H1 (cell line): ENCODE results near the gene PI4KA. TPM values are rescaled to one million over a fixed set of nuclear protein-coding genes. Genes with fewer than 3 reads are reported as not detected.
A peak's percentile ranks its signal among the peaks of the same experiment; 100 is the strongest.

Source experiments
- CTCF ChIA-PET: fragments of 300-600 bp; sonication (Branson Sonifier 250); formaldehyde crosslinking; loops from one replicate; lab custom pipeline; 2021; ENCODE audit not compliant: partially characterized antibody; lab: Charles Lee
- POLR2A ChIA-PET: fragments of 300-600 bp; sonication (Branson Sonifier 250); formaldehyde crosslinking; loops from one replicate; lab custom pipeline; 2021; ENCODE audit warnings: inconsistent platforms; ENCODE audit not compliant: partially characterized antibody; lab: Charles Lee
- DNase-seq, 2 experiments: peaks; one replicate each; pipeline versions ENCODE4 v3.0.0 to v3.0.0-alpha.2; 2010 to 2022; ENCODE audit warnings: low spot score in 2 of 2, low read depth in 1 of 2, mixed read lengths in 1 of 2
- FAIRE-seq: peaks from 2 replicates; lab custom pipeline; 2011; peaks lifted over from hg19 to GRCh38; lab: Jason Lieb, UNC
- H2AFZ ChIP-seq: 2 replicates; pipeline ENCODE4 v1.8.1; 2012; ENCODE audit warnings: low read length, inconsistent platforms
- H2AK5ac ChIP-seq: 2 replicates; pipeline ENCODE4 v1.6.1; 2013; ENCODE audit warnings: low read depth, low read length
- H2BK120ac ChIP-seq: replicated peaks from 2 replicates; pipeline ENCODE3; 2013; ENCODE audit warnings: low read depth, low read length, inconsistent platforms
- H2BK12ac ChIP-seq: 2 replicates; pipeline ENCODE4 v1.6.1; 2013; ENCODE audit warnings: low read depth, low read length
- H2BK15ac ChIP-seq: 2 replicates; pipeline ENCODE4 v1.6.1; 2013; ENCODE audit warnings: low read length
- H2BK20ac ChIP-seq: 2 replicates; pipeline ENCODE4 v1.6.1; 2013; ENCODE audit warnings: low read length
- H2BK5ac ChIP-seq: 2 replicates; pipeline ENCODE4 v1.6.1; 2013; ENCODE audit warnings: low read depth, low read length
- H3K14ac ChIP-seq: 2 replicates; pipeline ENCODE4 v1.6.1; 2013; ENCODE audit warnings: inconsistent platforms; ENCODE audit not compliant: insufficient read length
- H3K18ac ChIP-seq: 2 replicates; pipeline ENCODE4 v1.6.1; 2013; ENCODE audit warnings: low read length; ENCODE audit errors: extremely low read depth
- H3K23ac ChIP-seq: 2 replicates; pipeline ENCODE4 v1.6.1; 2013; ENCODE audit warnings: inconsistent platforms; ENCODE audit not compliant: insufficient read length
- H3K23me2 ChIP-seq: 2 replicates; pipeline ENCODE4 v1.6.1; 2013; ENCODE audit warnings: low read depth, low read length
- H3K27ac ChIP-seq: 2 replicates; pipeline ENCODE4 v1.6.1; 2011; ENCODE audit warnings: low read depth, low read length, inconsistent platforms
- H3K27me3 ChIP-seq, 4 experiments: replicated peaks in 1 of 4; 1 replicate in 1 of 4; 2 replicates in 3 of 4; pipeline versions ENCODE4 v1.6.1 to v1.8.1; 2011 to 2013; ENCODE audit warnings: low read length in 3 of 4, mild to moderate bottlenecking in 3 of 4, inconsistent platforms in 2 of 4, mixed read lengths in 2 of 4, moderate library complexity in 1 of 4; ENCODE audit not compliant: control insufficient read depth in 3 of 4, insufficient read depth in 3 of 4; ENCODE audit errors: extremely low read depth in 1 of 4
- H3K36me3 ChIP-seq, 4 experiments: 2 replicates each; pipeline versions ENCODE4 v1.6.1 to v1.8.1; 2011 to 2013; ENCODE audit warnings: mild to moderate bottlenecking in 4 of 4, low read length in 3 of 4, moderate library complexity in 2 of 4, control low read depth in 1 of 4, inconsistent platforms in 1 of 4; ENCODE audit not compliant: insufficient read depth in 4 of 4, control insufficient read depth in 2 of 4
- H3K4ac ChIP-seq: replicated peaks from 2 replicates; pipeline ENCODE3; 2013; ENCODE audit warnings: low read length, low read depth, mixed read lengths, inconsistent platforms; ENCODE audit not compliant: insufficient read length
- H3K4me1 ChIP-seq, 4 experiments: replicated peaks in 1 of 4; 1 replicate in 1 of 4; 2 replicates in 3 of 4; pipeline versions ENCODE4 v1.6.1 to v1.8.1; 2011 to 2013; ENCODE audit warnings: low read length in 3 of 4, inconsistent platforms in 2 of 4, mixed read lengths in 1 of 4; ENCODE audit not compliant: insufficient read depth in 4 of 4, control insufficient read depth in 3 of 4
- H3K4me2 ChIP-seq, 2 experiments: 2 replicates each; pipeline versions ENCODE4 v1.6.1 to v1.8.1; 2011 to 2013; ENCODE audit warnings: low read depth in 2 of 2, low read length in 2 of 2, control low read depth in 1 of 2, inconsistent platforms in 1 of 2, mild to moderate bottlenecking in 1 of 2; ENCODE audit not compliant: insufficient read depth in 1 of 2
- H3K4me3 ChIP-seq, 4 experiments: fragments of 200-600, 300-600 bp in 1 of 4; sonication (generic), shearing (Covaris generic), sonication (Bioruptor Twin) in 1 of 4; 2 replicates each; pipeline versions ENCODE4 v1.5.1 to v1.8.1; 2011 to 2016; ENCODE audit warnings: low read length in 4 of 4, low read depth in 3 of 4, control low read depth in 2 of 4, inconsistent platforms in 2 of 4, mild to moderate bottlenecking in 2 of 4, mixed read lengths in 1 of 4, moderate library complexity in 1 of 4; ENCODE audit not compliant: insufficient read depth in 2 of 4; ENCODE audit errors: extremely low read depth in 1 of 4
- H3K56ac ChIP-seq: replicated peaks from 2 replicates; pipeline ENCODE3; 2013; ENCODE audit warnings: low read depth, mild to moderate bottlenecking, mixed read lengths, low read length, inconsistent platforms; ENCODE audit not compliant: insufficient read length
- H3K79me1 ChIP-seq: 2 replicates; pipeline ENCODE4 v1.6.1; 2013; ENCODE audit warnings: low read depth, low read length, control low read depth
- H3K79me2 ChIP-seq, 2 experiments: 2 replicates each; pipeline versions ENCODE4 v1.6.1 to v1.8.1; 2012 to 2013; ENCODE audit warnings: low read length in 2 of 2, mild to moderate bottlenecking in 2 of 2, inconsistent platforms in 1 of 2; ENCODE audit not compliant: insufficient read depth in 2 of 2, control insufficient read depth in 1 of 2
- H3K9ac ChIP-seq, 4 experiments: replicated peaks in 1 of 4; 1 replicate in 1 of 4; 2 replicates in 3 of 4; pipeline versions ENCODE4 v1.6.1 to v1.8.1; 2011 to 2013; ENCODE audit warnings: low read depth in 3 of 4, low read length in 3 of 4, control low read depth in 2 of 4, mild to moderate bottlenecking in 2 of 4, moderate library complexity in 2 of 4, inconsistent platforms in 1 of 4; ENCODE audit errors: extremely low read depth in 1 of 4
- H3K9me3 ChIP-seq, 2 experiments: 2 replicates each; pipeline versions ENCODE4 v1.6.1 to v1.8.1; 2012 to 2013; ENCODE audit warnings: mild to moderate bottlenecking in 2 of 2, moderate library complexity in 2 of 2, control low read depth in 1 of 2, inconsistent platforms in 1 of 2, low read depth in 1 of 2, low read length in 1 of 2, mixed read lengths in 1 of 2; ENCODE audit not compliant: insufficient read depth in 2 of 2
- H4K20me1 ChIP-seq, 2 experiments: replicated peaks in 1 of 2; 2 replicates each; pipeline versions ENCODE3 to v1.8.1; 2011 to 2013; ENCODE audit warnings: inconsistent platforms in 2 of 2, low read length in 2 of 2, mild to moderate bottlenecking in 1 of 2; ENCODE audit not compliant: insufficient read depth in 2 of 2, control insufficient read depth in 1 of 2
- H4K5ac ChIP-seq: 2 replicates; pipeline ENCODE4 v1.6.1; 2013; ENCODE audit warnings: low read length, low read depth, mixed read lengths, inconsistent platforms; ENCODE audit not compliant: insufficient read length
- H4K8ac ChIP-seq: 2 replicates; pipeline ENCODE4 v1.8.0; 2013; ENCODE audit warnings: mild to moderate bottlenecking, moderate library complexity, low read length, inconsistent platforms; ENCODE audit not compliant: insufficient read depth; ENCODE audit errors: extremely low read depth
- H4K91ac ChIP-seq: replicated peaks from 2 replicates; pipeline ENCODE3; 2013; ENCODE audit warnings: low read length, mixed read lengths, inconsistent platforms; ENCODE audit not compliant: insufficient read length
- FOSL1 ChIP-seq: IDR thresholded peaks from 2 replicates; pipeline ENCODE4 v1.6.1; 2011; ENCODE audit warnings: mild to moderate bottlenecking, low read depth, low read length, moderate library complexity; ENCODE audit not compliant: insufficient read depth
- SAP30 ChIP-seq: fragments of 300-600 bp; sonication (generic); IDR thresholded peaks from 2 replicates; pipeline ENCODE4 v1.7.1; 2012; ENCODE audit warnings: low read length, moderate library complexity, mild to moderate bottlenecking, inconsistent platforms; ENCODE audit not compliant: insufficient read depth, insufficient replicate concordance
- SP1 ChIP-seq: IDR thresholded peaks from 2 replicates; pipeline ENCODE4 v1.6.1; 2011; ENCODE audit warnings: low read depth, low read length
- TAF7 ChIP-seq: optimal IDR thresholded peaks from 2 replicates; pipeline ENCODE3; 2011; ENCODE audit warnings: low read depth, mild to moderate bottlenecking, inconsistent platforms, low read length, moderate library complexity, borderline replicate concordance
- TEAD4 ChIP-seq: IDR thresholded peaks from 2 replicates; pipeline ENCODE4 v1.6.1; 2012; ENCODE audit warnings: low read depth, low read length, inconsistent platforms, mixed read lengths
- ZNF274 ChIP-seq: IDR thresholded peaks from 2 replicates; pipeline ENCODE4 v1.7.0; 2012; ENCODE audit warnings: low read length, borderline replicate concordance; ENCODE audit errors: extremely low read depth
- WGBS, 2 experiments: shearing (Covaris generic) in 1 of 2; methylation state at CpG; one replicate each; pipeline versions ENCODE4 v1.1.6 to v1.1.7; 2013 to 2015; ENCODE audit warnings: low lambda C conversion rate in 2 of 2, mixed read lengths in 2 of 2, inconsistent platforms in 1 of 2, low coverage in 1 of 2, missing lambda C conversion rate in 1 of 2; ENCODE audit not compliant: insufficient replicate concordance in 2 of 2, insufficient coverage in 1 of 2, insufficient read length in 1 of 2; ENCODE audit errors: extremely low coverage in 1 of 2, missing lambda C conversion rate in 1 of 2; 5-methylcytosine and 5-hydroxymethylcytosine counted together
- polyA plus RNA-seq, 7 experiments: library from polyadenylated mRNA; depleted of rRNA in 3 of 7; stranded (reverse) in 5 of 7; unstranded in 2 of 7; fragments of >200 nt in 5 of 7; fragments of 200-250 nt in 2 of 7; gene quantifications; 1 replicate in 5 of 7; 2 replicates in 1 of 7; 4 replicates in 1 of 7; pipeline versions ENCODE4 v1.2.1 to v1.2.3, GENCODE V29; 2011 to 2013; ENCODE audit warnings: missing spikeins in 2 of 7, mixed read lengths in 2 of 7
- total RNA-seq: library from RNA; stranded (reverse); fragmentation: NEBNext Ultra II Directional; extraction: Animal tissue kit (Norgen Biotek cat#: 25700); gene quantifications from 2 replicates; pipeline ENCODE4 v1.2.1, GENCODE V29; 2021

Gene PI4KA
- total and polyA plus RNA-seq, 2 of the 8 experiments (the other 6 are each of a cell fraction or from before 2014, with no cell fraction given) = 22.5 to 37.7 TPM

DNA sequence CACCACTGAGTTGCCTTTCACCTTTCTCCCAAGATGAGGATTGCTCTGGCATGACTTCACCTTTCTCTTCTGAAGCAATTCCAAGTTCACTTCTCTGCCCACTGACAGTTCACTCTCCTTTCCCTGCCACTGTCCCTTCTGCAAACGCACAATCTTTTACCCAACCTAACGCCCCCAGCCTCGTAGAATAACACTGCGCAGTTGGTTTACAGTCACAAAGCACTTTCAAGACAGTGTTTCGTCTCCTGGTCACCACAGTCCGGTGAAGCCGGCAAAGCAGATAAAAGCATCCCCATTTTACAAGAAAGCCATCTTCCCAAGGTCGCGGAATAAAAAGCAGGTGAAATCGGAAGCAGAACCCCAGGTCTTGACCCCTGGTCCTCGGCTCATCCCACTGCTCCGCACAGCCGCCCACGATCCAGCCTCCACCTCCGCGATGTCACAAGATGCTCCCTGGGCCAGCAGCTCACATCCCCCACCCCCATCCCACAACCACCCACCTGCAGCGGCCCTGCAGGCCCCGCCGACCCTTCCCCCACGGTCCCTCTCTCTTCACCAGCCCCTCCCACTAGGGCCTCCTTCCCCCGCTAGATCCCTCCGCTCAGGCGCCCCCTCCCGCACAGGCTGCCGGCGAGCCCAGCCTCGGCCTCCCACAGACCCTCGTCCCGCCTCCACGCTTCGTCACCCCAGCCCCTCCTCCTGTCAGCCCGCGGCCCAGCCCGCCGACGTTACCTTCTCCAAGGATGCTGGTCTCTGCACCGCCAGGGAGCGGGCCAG lies 585 bp downstream of the PI4KA start:
- peak overlapping the region in 3 of 4 experiments; percentile 62 to 87 (median 66); a peak in 6 of 7 replicates for H3K9ac ChIP-seq
- no peaks in the 10 kb centered on the region for H3K27me3 ChIP-seq
- TF ChIP-seq SAP30 (peak; percentile 63), TAF7 (no peak), FOSL1 (no peak), TEAD4 (no peak), ZNF274 (no peak), SP1 (peak; percentile 33; the same call in 1 of the 2 replicates)

More for the DNA sequence above, 585 bp downstream of the PI4KA start:
- H2BK15ac ChIP-seq = no peak overlapping the region
- H3K79me2 ChIP-seq = peaks cover 0 to 33% of the 10 kb centered on the region in 2 experiments; a peak in 3 of 4 replicates
- H2BK5ac ChIP-seq = peak overlapping the region; percentile 40; the same call in 1 of the 2 replicates
- H3K23me2 ChIP-seq = peaks cover 10% of the 10 kb centered on the region
- WGBS, 2 experiments = 2% methylated on average over 18 of the region's 38 CpGs; no CpG with 5 or more reads in 1 of the 2 experiments
- FAIRE-seq = no peak
- H3K14ac ChIP-seq = no peak overlapping the region
- DNase-seq = peak; percentile 72 to 91
- peak overlapping the region; percentile 82 to 99 for H3K4me2 ChIP-seq
- H3K4me1 ChIP-seq = peaks cover 3 to 8% (median 6%) of the 10 kb centered on the region in 4 experiments; a peak in 5 of 7 replicates
- H4K5ac ChIP-seq = peak overlapping the region; percentile 44
- H3K18ac ChIP-seq = peak overlapping the region; percentile 55
- peak overlapping the region; percentile 75 to 85 (median 78) for H3K4me3 ChIP-seq
- H3K36me3 ChIP-seq = no peaks in the 10 kb centered on the region
- H2BK120ac ChIP-seq = no peak overlapping the region
- H3K23ac ChIP-seq = no peak overlapping the region
- H2AK5ac ChIP-seq = no peak overlapping the region
- peak overlapping the region; percentile 57; the same call in 1 of the 2 replicates for H4K8ac ChIP-seq
- ChIA-PET POLR2A (interaction anchor here (0.5 to 1.6 kb wide), 2 partner anchors 59 to 1189 kb away, joined by 3 to 4 read pairs; partner anchors contain the start of gene CRKL), CTCF (interaction anchor here (2.7 kb wide), 1 partner anchor 54 kb away, joined by 14 read pairs; no protein-coding TSS in a partner anchor)
- H2BK12ac ChIP-seq = peak overlapping the region; percentile 90; the same call in 1 of the 2 replicates
- H3K27ac ChIP-seq = 0 out of 2 replicates have a peak overlapping the region, but pooled peaks have one; percentile 2
- H2BK20ac ChIP-seq = no peak overlapping the region; the same call in 1 of the 2 replicates
- H3K56ac ChIP-seq = no peak overlapping the region
- H3K79me1 ChIP-seq = peaks cover 4% of the 10 kb centered on the region
- H3K9me3 ChIP-seq = no peaks in the 10 kb centered on the region
- no peak overlapping the region for H4K91ac ChIP-seq
- H3K4ac ChIP-seq = no peak overlapping the region
- no peaks in the 10 kb centered on the region for H4K20me1 ChIP-seq
- H2AFZ ChIP-seq = peak overlapping the region; percentile 25; the same call in 1 of the 2 replicates
